ENCODE data around the gene GRID1.
"Not testable (repeated sequence)": the region's sequence is repeated elsewhere in the genome, so short reads cannot be mapped to it uniquely, and the experiment has no call there.

GRID1 gene

DNA sequence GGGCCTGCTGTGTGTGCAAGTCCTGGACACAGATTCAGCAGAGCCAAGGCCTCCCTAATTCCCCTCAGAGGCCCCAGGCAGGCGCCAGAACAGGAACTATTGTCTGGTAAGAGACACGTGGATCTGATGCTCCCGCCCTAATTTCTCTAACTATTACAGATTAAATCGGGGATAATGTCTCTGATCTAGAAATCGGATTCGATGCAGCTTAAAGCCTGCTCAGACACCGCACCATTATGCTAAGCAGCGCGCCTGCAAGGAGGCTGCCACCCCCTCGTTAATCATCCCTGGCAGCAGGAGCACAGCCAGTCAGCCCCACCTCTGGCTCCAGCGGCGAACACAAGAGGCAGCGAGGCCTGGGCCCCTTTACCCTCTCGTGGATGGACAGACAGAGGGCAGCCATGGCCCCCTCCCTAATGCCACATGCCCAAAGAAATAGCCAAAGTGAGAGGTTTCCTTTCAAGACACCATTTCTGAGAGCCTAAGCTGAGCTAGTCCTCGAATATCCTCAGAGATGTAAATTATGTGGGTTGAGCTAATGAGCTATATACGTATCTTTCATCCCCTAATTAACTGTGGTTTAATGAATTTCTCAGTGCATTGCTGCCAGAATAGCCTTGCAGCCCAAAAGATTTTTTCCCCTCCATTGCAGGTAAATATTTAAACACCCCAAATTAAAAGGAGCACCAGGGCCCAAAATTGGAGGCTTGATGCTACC, 122.1 kb downstream of the GRID1 start:
- Histone ChIP-seq H4K20me1 (ENCODE audit: insufficient read depth, low read length) (no peaks in the 10 kb centered on the region), H3F3A (ENCODE audit: insufficient read depth, low read length) (no peaks in the 10 kb centered on the region), H3K9ac (ENCODE audit: low read length) (no peak overlapping the region), H3K79me2 (ENCODE audit: low read length) (no peaks in the 10 kb centered on the region), H2AFZ (ENCODE audit: low read length) (no peak overlapping the region), H3K9me2 (replicated peaks; ENCODE audit: insufficient read depth, low read length) (no peaks in the 10 kb centered on the region), H3K27me3 (replicated peaks; ENCODE audit: insufficient read depth, low read length) (no peaks in the 10 kb centered on the region), H3K4me3 (ENCODE audit: low read length) (no peak overlapping the region), H3K4me1 (ENCODE audit: low read length) (no peaks in the 10 kb centered on the region), H3K9me3 (replicated peaks; ENCODE audit: insufficient read depth, low read length) (no peaks in the 10 kb centered on the region), H3K27ac (ENCODE audit: low read length) (no peak overlapping the region), H3K36me3 (replicated peaks; ENCODE audit: insufficient read depth, low read length) (no peaks in the 10 kb centered on the region), H3K4me2 (ENCODE audit: low read depth, low read length) (no peak overlapping the region)
- TF ChIP-seq EZH2phosphoT487 (IDR thresholded peaks at IDR 0.05; ENCODE audit: low read length) (no peak), CTCF (IDR thresholded peaks at IDR 0.05; ENCODE audit: low read length) (no peak), EZH2 (optimal IDR thresholded peaks at IDR 0.05; ENCODE audit: low read depth, low read length) (no peak)
- no peak for DNase-seq

GRCh38 chr10:86243651-86244155, 122.9 kb downstream of the GRID1 start:
- Histone ChIP-seq H3K4me1 (ENCODE audit: low read length) (no peaks in the 10 kb centered on the region), H4K20me1 (ENCODE audit: insufficient read depth, low read length) (no peaks in the 10 kb centered on the region), H3K27me3 (replicated peaks; ENCODE audit: insufficient read depth, low read length) (no peaks in the 10 kb centered on the region), H3K9ac (ENCODE audit: low read length) (no peak overlapping the region), H3K4me2 (ENCODE audit: low read depth, low read length) (no peak overlapping the region), H3K9me3 (replicated peaks; ENCODE audit: insufficient read depth, low read length) (no peaks in the 10 kb centered on the region), H2AFZ (ENCODE audit: low read length) (no peak overlapping the region), H3K9me2 (replicated peaks; ENCODE audit: insufficient read depth, low read length) (no peaks in the 10 kb centered on the region), H3K36me3 (replicated peaks; ENCODE audit: insufficient read depth, low read length) (no peaks in the 10 kb centered on the region), H3K4me3 (ENCODE audit: low read length) (no peak overlapping the region), H3K79me2 (ENCODE audit: low read length) (no peaks in the 10 kb centered on the region), H3K27ac (ENCODE audit: low read length) (no peak overlapping the region), H3F3A (ENCODE audit: insufficient read depth, low read length) (no peaks in the 10 kb centered on the region)
- DNase-seq, result no peak
- TF ChIP-seq EZH2 (optimal IDR thresholded peaks at IDR 0.05; ENCODE audit: low read depth, low read length) (no peak), CTCF (IDR thresholded peaks at IDR 0.05; ENCODE audit: low read length) (no peak), EZH2phosphoT487 (IDR thresholded peaks at IDR 0.05; ENCODE audit: low read length) (no peak)

DNA sequence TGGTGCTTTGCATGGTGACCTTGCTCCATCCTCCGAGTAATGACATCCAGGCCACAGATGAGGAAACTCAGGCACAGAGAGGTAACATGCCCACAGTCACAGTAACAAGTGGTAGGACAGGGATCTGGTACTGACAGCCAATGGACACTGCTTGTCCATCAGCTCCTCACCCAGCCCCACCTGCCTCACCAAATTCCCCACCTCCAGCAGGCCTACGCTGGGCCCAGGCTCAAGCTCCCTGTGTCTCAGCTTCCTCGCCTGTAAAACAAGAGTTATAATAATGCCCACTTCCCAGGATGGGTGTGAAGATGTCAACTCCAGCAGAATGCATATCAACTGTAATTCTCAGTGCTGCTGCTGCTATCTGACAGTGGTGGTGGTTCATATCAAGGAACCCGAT, 123.8 kb downstream of the GRID1 start:
- Histone ChIP-seq H2AFZ (ENCODE audit: low read length) (no peak overlapping the region), H3K4me1 (ENCODE audit: low read length) (no peaks in the 10 kb centered on the region), H3K4me3 (ENCODE audit: low read length) (no peak overlapping the region), H3K9ac (ENCODE audit: low read length) (no peak overlapping the region), H3K9me2 (replicated peaks; ENCODE audit: insufficient read depth, low read length) (no peaks in the 10 kb centered on the region), H4K20me1 (ENCODE audit: insufficient read depth, low read length) (no peaks in the 10 kb centered on the region), H3K36me3 (replicated peaks; ENCODE audit: insufficient read depth, low read length) (no peaks in the 10 kb centered on the region), H3K4me2 (ENCODE audit: low read depth, low read length) (no peak overlapping the region), H3K27me3 (replicated peaks; ENCODE audit: insufficient read depth, low read length) (no peaks in the 10 kb centered on the region), H3K9me3 (replicated peaks; ENCODE audit: insufficient read depth, low read length) (no peaks in the 10 kb centered on the region), H3F3A (ENCODE audit: insufficient read depth, low read length) (no peaks in the 10 kb centered on the region), H3K79me2 (ENCODE audit: low read length) (no peaks in the 10 kb centered on the region), H3K27ac (ENCODE audit: low read length) (no peak overlapping the region)
- DNase-seq, result no peak
- TF ChIP-seq EZH2 (optimal IDR thresholded peaks at IDR 0.05; ENCODE audit: low read depth, low read length) (no peak), EZH2phosphoT487 (IDR thresholded peaks at IDR 0.05; ENCODE audit: low read length) (no peak), CTCF (IDR thresholded peaks at IDR 0.05; ENCODE audit: low read length) (no peak)

GRCh38 chr10:86238089-86238488, 128.5 kb downstream of the GRID1 start:
- not testable (repeated sequence) for DNase-seq; H3K4me3 ChIP-seq (ENCODE audit: low read length); H3F3A ChIP-seq (ENCODE audit: insufficient read depth, low read length); H3K4me2 ChIP-seq (ENCODE audit: low read depth, low read length); H3K27me3 ChIP-seq (replicated peaks; ENCODE audit: insufficient read depth, low read length); H3K9me2 ChIP-seq (replicated peaks; ENCODE audit: insufficient read depth, low read length); H3K27ac ChIP-seq (ENCODE audit: low read length); H3K79me2 ChIP-seq (ENCODE audit: low read length); H3K36me3 ChIP-seq (replicated peaks; ENCODE audit: insufficient read depth, low read length); H3K4me1 ChIP-seq (ENCODE audit: low read length); H3K9me3 ChIP-seq (replicated peaks; ENCODE audit: insufficient read depth, low read length); H3K9ac ChIP-seq (ENCODE audit: low read length); H2AFZ ChIP-seq (ENCODE audit: low read length); H4K20me1 ChIP-seq (ENCODE audit: insufficient read depth, low read length)
